GM19238 (cell line): Measurements from ENCODE around the gene FAR2.
"Not testable (repeated sequence)": the region's sequence is repeated elsewhere in the genome, so short reads cannot be mapped to it uniquely, and the experiment has no call there.

Source experiments
- DNase-seq: peaks from one replicate; pipeline ENCODE4 v3.0.0; 2011; ENCODE audit warnings: low spot score; ENCODE audit not compliant: insufficient read length

FAR2 gene

DNA sequence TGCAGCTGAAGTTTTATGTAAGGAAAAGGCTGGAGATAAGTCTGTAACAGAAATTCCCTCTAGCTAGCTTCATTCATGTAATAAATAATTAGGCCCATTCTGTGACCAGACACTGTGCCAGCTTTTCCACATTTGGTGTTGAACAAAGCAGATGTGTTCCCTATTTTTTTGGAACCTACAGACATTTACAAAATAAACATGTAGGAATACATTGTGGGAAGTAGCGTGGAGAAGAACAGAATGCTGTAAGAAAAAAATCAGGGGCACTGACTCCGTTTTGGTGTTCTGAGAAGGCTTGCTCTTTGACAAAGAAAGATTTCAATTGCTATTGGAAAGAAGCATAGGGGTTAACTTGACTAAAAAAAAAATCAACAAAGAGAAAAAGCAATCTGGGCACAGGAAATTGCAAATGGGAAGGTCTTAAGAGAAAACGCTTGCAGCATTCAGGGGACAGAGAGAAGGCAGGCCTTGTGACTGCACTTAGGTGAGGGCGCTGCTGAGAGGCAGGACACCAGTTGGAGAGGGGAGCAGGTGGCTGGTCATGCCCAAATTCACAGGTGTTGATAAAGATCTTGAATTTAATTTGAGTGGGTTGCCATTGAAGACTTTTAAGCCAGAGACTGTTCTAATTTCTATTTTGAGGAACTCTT, 4.0 kb downstream of the FAR2 start:
- DNase-seq: no peak

DNA sequence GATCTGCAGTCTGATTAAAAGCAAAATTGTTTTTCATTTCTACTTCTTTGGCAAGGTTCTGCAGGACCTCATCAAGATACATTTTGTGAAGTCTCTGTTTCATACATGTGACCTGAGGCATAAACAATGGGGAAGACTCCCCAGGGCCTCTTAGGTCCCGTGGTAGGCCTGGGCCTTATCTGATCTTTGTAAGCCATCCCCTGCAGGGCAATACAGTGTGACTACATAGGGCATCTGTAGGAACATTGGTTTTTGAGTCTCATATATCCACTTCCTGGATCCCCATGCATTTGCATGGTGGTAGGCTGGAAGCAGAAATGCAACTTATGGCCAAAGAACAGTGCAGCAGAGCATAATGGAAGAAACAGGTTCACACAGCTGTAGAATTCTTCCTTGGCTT, 6.0 kb downstream of the FAR2 start:
- DNase-seq: no peak

- no peak for DNase-seq
Observed at GRCh38 chr12:29157486-29157946, 8.4 kb downstream of the FAR2 start.

GRCh38 chr12:29158115-29158763, 9.2 kb downstream of the FAR2 start:
- DNase-seq: no peak

DNA sequence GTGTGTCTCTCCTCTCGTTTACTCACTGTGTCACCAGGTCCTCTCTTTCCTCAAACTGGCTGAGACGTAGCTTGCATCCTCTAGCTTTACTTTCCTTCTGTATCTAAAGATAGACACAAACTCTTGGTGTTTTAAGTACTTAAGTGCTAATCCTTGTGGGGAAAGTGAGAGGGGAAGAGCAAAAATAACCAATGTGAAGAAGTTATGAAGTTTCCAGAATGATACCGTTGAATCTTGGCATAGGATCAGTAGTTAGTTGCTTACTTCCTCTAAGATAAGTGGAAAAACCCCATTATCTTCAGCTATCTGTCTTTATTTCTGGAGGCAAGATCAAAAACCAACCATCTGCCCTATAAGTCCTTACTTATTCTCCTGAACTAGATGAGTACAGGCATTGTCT, 10.6 kb downstream of the FAR2 start:
- no peak for DNase-seq

- no peak for DNase-seq
Observed at GRCh38 chr12:29160230-29160629, 11.2 kb downstream of the FAR2 start.

DNA sequence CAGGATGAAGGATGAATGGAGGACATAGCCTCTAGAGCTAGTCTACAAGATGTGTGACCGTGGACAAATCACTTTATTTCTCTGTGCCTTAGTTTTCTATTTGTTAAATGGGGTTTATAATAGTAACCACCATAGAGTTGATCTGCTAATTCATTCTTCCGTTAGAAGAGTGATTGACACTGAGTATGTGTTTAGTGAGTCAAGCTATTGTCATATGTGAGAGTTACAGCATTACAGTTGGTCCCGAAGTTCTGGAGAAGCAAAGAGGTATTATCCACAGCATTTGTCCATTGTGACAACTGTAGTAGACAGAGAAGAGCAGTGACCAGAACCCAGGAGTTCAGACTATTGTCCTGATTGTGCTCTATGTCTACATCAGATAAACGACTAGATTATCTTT, 14.1 kb downstream of the FAR2 start:
- no peak for DNase-seq

DNA sequence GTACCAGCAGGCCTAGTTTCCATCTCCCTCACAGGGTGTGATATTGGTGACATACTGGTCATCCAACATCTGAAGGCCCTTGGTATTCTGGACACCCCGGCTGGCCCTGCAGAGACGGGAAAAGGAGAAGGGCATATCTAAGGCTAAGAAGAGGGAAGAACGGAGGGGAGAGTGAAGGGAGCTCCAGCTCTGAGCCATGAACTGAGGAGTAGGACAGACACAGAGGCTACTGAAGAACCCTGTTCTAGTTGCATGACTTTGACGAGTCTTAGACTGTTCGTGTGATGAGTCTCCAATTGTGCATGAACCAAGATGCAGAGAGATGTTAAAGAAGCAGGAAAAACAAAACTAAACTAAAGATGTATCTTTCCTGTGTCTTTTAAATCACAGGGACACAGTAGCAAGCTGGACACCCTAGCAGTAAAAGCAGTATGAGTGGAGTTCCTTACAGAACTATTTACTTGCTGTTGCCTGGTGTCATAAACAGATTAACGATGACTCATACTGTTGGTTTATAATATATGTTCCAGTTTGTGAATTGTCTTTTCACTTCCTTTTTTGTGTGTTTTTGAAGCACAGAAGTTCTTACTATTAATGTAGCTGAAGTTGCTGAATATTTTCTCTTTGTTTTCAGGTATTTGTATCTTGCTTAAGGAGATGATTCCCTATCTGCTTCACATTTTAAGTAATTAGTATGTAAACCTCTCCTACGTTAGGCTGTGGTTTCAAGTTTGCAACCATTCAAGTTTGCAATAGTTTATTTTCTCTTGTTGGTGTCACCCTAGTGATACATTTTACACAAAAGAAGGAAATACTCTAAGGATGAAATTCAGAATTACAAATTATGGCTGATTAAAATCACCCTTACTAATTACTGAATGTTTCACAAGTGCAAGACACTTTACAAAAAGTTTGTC, 15.7 kb downstream of the FAR2 start:
- peak; percentile 39 for DNase-seq

DNA sequence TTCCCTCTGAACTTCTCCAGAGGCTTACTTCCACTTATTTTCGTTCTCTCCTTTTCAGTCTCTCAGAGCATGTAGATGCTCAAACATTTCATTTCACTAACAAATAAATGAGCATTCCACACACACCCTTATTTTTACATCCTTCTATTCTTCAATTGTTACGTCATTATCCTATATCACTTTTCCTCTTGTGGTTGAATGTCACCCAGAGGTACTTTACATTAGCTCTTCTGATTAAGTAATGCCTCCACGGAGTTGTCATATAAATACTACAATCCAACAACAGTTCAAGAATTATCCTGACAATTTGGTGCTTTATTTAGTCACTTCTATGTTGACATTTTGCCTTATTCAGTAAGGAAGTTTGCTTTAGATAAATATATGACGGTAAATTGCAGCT, 18.4 kb downstream of the FAR2 start:
- DNase-seq: no peak

- no peak for DNase-seq
Observed at GRCh38 chr12:29167988-29168387, 18.9 kb downstream of the FAR2 start.

- DNase-seq: not testable (repeated sequence)
Observed at GRCh38 chr12:29169978-29170377, 20.9 kb downstream of the FAR2 start.

- DNase-seq: not testable (repeated sequence)
Observed at GRCh38 chr12:29170478-29171084, 21.5 kb downstream of the FAR2 start.

- DNase-seq: no peak
Observed at GRCh38 chr12:29171421-29172258, 22.6 kb downstream of the FAR2 start.

GRCh38 chr12:29176941-29177340, 27.9 kb downstream of the FAR2 start:
- no peak for DNase-seq

- DNase-seq: not testable (repeated sequence)
Observed at GRCh38 chr12:29182247-29182646, 33.2 kb downstream of the FAR2 start.

DNA sequence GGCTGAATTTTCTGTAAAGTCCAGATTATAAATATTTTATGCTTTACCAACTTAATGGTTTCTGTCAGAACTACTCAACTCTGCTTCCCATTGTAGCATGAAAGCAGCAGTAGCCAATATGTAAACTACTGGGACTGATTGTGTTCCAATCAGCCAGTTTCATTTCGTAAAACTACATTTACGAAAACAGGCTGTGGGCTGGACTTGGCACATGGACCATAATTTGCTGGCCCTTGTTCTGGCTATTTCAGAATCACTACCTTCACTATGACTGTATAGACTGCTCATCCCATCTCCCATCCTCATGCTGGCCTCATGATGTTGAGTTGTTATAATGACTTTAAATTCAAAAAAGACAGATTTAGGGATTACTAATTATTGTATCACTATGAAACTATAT, 38.7 kb downstream of the FAR2 start:
- no peak for DNase-seq

- no peak for DNase-seq
Observed at GRCh38 chr12:29191267-29191850, 42.3 kb downstream of the FAR2 start.

DNA sequence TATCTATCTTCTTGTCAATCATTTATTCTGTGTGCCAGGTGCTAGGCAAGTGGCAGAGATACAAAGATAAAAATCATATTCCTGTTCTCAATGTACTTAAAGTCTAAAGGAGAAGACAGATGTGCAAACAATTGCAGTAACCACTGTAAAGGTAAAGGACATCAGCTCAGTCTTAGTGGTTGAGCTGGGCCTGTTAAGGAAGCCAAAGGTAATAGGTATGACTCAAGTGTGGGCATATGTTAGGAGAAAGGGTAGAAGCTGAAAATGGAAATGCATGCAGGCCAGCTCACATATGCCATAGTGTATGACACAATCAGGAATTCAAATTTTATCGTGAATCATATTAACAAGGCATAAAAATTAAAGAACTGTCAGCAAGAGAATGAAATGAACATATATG, 49.8 kb downstream of the FAR2 start:
- no peak for DNase-seq

DNA sequence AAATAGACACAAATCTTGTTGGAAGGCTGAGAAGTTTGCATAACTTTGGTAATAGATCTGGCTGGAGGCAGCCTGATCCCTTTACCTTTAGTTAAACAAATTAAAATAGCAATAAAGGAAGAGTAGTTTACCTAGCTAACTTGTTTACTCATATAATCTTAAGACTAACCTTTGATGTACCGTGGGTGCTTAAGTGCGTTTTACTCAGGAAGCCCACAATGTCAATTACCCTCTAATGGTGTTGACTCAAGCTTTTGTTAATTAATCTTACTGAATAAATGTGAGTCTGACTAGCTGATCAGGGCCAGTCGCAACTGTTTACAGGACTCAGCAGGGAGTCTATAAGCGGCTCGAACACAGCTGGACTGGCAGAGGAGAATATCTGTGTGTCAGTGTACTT, 51.5 kb downstream of the FAR2 start:
- DNase-seq: no peak

- DNase-seq: no peak
Observed at GRCh38 chr12:29201296-29201695, 52.2 kb downstream of the FAR2 start.
